PC-3 (cell line): ENCODE results near the gene NELFA.

ENCODE experiments used
- CTCF ChIP-seq: fragments of 300-600 bp; sonication (generic); conservative IDR thresholded peaks from 2 replicates; pipeline ENCODE4 v1.5.1; 2017; ENCODE audit warnings: antibody characterized with exemption, low read depth, mild to moderate bottlenecking, low read length
- EZH2phosphoT487 ChIP-seq: fragments of 300-600 bp; sonication (generic); IDR thresholded peaks from 2 replicates; pipeline ENCODE4 v1.6.1; 2018; ENCODE audit warnings: mild to moderate bottlenecking, antibody characterized with exemption, low read length, borderline replicate concordance

- TF ChIP-seq CTCF: no peak
- TF ChIP-seq EZH2phosphoT487: no peak
Observed at GRCh38 chr4:2047031-2047660, 38.4 kb upstream of the NELFA start.
